B cell (primary cell): ENCODE data around the gene ADAP2. TPM values are rescaled to one million over a fixed set of nuclear protein-coding genes. Genes with fewer than 3 reads are reported as not detected.
A peak's percentile ranks its signal among the peaks of the same experiment; 100 is the strongest.

Source experiments
- ATAC-seq: fragments of 200-7000 bp; cut with Tn5 transposase; one replicate; pipeline ENCODE4 v1.10.0; 2021; ENCODE audit warnings: low read depth, mild to moderate bottlenecking, moderate number of reproducible peaks, moderate library complexity
- CTCF ChIA-PET: fragments of 350-600 bp; sonication (Branson Sonifier 250); formaldehyde crosslinking; loops from one replicate; lab custom pipeline; 2021; ENCODE audit warnings: antibody characterized with exemption, inconsistent platforms; lab: Charles Lee
- POLR2A ChIA-PET: fragments of 350-600 bp; sonication (Branson Sonifier 250); formaldehyde crosslinking; loops from one replicate; lab custom pipeline; 2021; ENCODE audit warnings: antibody characterized with exemption; lab: Charles Lee
- DNase-seq: peaks from one replicate; pipeline ENCODE4 v3.0.0; 2013
- H2AFZ ChIP-seq: 2 replicates; pipeline ENCODE4 v1.6.1; 2012; ENCODE audit warnings: mild to moderate bottlenecking, low read depth, low read length; ENCODE audit not compliant: insufficient read depth, poor library complexity, severe bottlenecking
- H3K27ac ChIP-seq, 2 donors: 1 replicate in 1 of 2; 2 replicates in 1 of 2; pipeline ENCODE4 v1.5.1; 2012 to 2013; ENCODE audit warnings: low read length in 2 of 2, mild to moderate bottlenecking in 2 of 2, moderate library complexity in 1 of 2
- H3K27me3 ChIP-seq, 4 experiments: fragments of 200-600 bp in 1 of 4; sonication (generic) in 1 of 4; replicated peaks in 1 of 4; 1 replicate in 2 of 4; 2 replicates in 2 of 4; pipeline versions ENCODE4 v1.6.1 to v1.7.0; 2013 to 2016; ENCODE audit warnings: low read length in 3 of 4, mild to moderate bottlenecking in 2 of 4, mixed read lengths in 1 of 4, moderate library complexity in 1 of 4; ENCODE audit not compliant: insufficient read depth in 4 of 4, control insufficient read depth in 3 of 4; ENCODE audit errors: control extremely low read depth in 1 of 4
- H3K36me3 ChIP-seq, 2 experiments: replicated peaks in 1 of 2; 1 replicate in 1 of 2; 2 replicates in 1 of 2; pipeline versions ENCODE4 v1.6.1 to v1.7.1; 2013; ENCODE audit warnings: low read length in 1 of 2; ENCODE audit not compliant: insufficient read depth in 2 of 2, control insufficient read depth in 1 of 2; ENCODE audit errors: control extremely low read depth in 1 of 2, extremely low read depth in 1 of 2
- H3K4me1 ChIP-seq, 2 donors: fragments of 200-600 bp in 1 of 2; sonication (generic) in 1 of 2; 1 replicate in 1 of 2; 2 replicates in 1 of 2; pipeline versions ENCODE4 v1.5.1 to v1.6.1; 2013 to 2017; ENCODE audit warnings: low read length in 2 of 2; ENCODE audit not compliant: control insufficient read depth in 2 of 2, insufficient read depth in 2 of 2
- H3K4me2 ChIP-seq: replicated peaks from 2 replicates; pipeline ENCODE3; 2012; ENCODE audit warnings: mild to moderate bottlenecking, low read depth, low read length; ENCODE audit not compliant: poor library complexity, severe bottlenecking
- H3K4me3 ChIP-seq, 5 experiments: fragments of 200-600 bp in 1 of 5; sonication (generic) in 1 of 5; 1 replicate in 3 of 5; 2 replicates in 2 of 5; pipeline versions ENCODE4 v1.5.1 to v1.7.0; 2011 to 2016; ENCODE audit warnings: low read length in 4 of 5, mild to moderate bottlenecking in 4 of 5, low read depth in 2 of 5, control low read depth in 1 of 5, moderate library complexity in 1 of 5; ENCODE audit not compliant: insufficient read depth in 1 of 5; ENCODE audit errors: control extremely low read depth in 1 of 5, extremely low read depth in 1 of 5
- H3K79me2 ChIP-seq: fragments of 200-600 bp; sonication (generic); one replicate; pipeline ENCODE4 v1.6.0; 2016; ENCODE audit warnings: low read length; ENCODE audit not compliant: control insufficient read depth, insufficient read depth
- H3K9ac ChIP-seq: fragments of 200-600 bp; sonication (generic); 2 replicates; pipeline ENCODE4 v1.6.1; 2017; ENCODE audit warnings: mild to moderate bottlenecking, low read length, moderate library complexity
- H3K9me3 ChIP-seq, 3 donors: one replicate each; pipeline versions ENCODE4 v1.6.1 to v1.7.1; 2013; ENCODE audit warnings: low read length in 2 of 3; ENCODE audit not compliant: control insufficient read depth in 2 of 3, insufficient read depth in 1 of 3; ENCODE audit errors: control extremely low read depth in 1 of 3
- H4K20me1 ChIP-seq: 2 replicates; pipeline ENCODE4 v1.6.0; 2012; ENCODE audit warnings: mild to moderate bottlenecking, low read length; ENCODE audit not compliant: insufficient read depth, control insufficient read depth, poor library complexity, severe bottlenecking
- H3K27ac Mint-ChIP-seq: one replicate; pipeline ENCODE4 v1.8.0; 2021; ENCODE audit warnings: mixed read lengths
- H3K27me3 Mint-ChIP-seq: one replicate; pipeline ENCODE4 v1.8.0; 2021; ENCODE audit warnings: mixed read lengths
- H3K4me1 Mint-ChIP-seq: one replicate; pipeline ENCODE4 v1.8.0; 2021; ENCODE audit warnings: mixed read lengths
- H3K4me3 Mint-ChIP-seq: one replicate; pipeline ENCODE4 v1.8.0; 2021; ENCODE audit warnings: mixed read lengths
- H3K9me3 Mint-ChIP-seq: one replicate; pipeline ENCODE4 v1.8.0; 2022; ENCODE audit warnings: mixed read lengths; ENCODE audit not compliant: insufficient read depth
- CTCF ChIP-seq: fragments of 200-600 bp; IDR thresholded peaks from one replicate; pipeline ENCODE4 v1.8.0; 2022; ENCODE audit warnings: antibody characterized with exemption, mild to moderate bottlenecking
- EZH2 ChIP-seq: IDR thresholded peaks from 2 replicates; pipeline ENCODE4 v1.6.1; 2012; ENCODE audit warnings: borderline replicate concordance, low read depth, mild to moderate bottlenecking, moderate library complexity, low read length; ENCODE audit not compliant: insufficient read depth, poor library complexity, severe bottlenecking
- WGBS: methylation state at CpG from one replicate; pipeline ENCODE4 v1.1.5; 2013; ENCODE audit warnings: missing lambda C conversion rate; ENCODE audit not compliant: insufficient coverage; 5-methylcytosine and 5-hydroxymethylcytosine counted together
- intact Hi-C: fragments of 100-400 bp; cut with micrococcal nuclease; formaldehyde crosslinking; loops from one replicate; pipeline ENCODE4 v1.10.0; 2022
- polyA plus RNA-seq: library from polyadenylated mRNA; depleted of rRNA; stranded (reverse); fragments of >200 nt; gene quantifications from 2 replicates; pipeline ENCODE4 v1.2.3, GENCODE V29; 2012
- total RNA-seq, 2 donors: library from RNA; stranded (reverse); fragments of 120-200 nt in 1 of 2; gene quantifications; 1 replicate in 1 of 2; 2 replicates in 1 of 2; pipeline versions ENCODE4 v1.2.3 to v1.2.4, GENCODE V29; 2013 to 2022

The ADAP2 gene
- total and polyA plus RNA-seq, 2 donors (not counting 1 experiment from before 2014, with no cell fraction given): 8.5 to 14.6 TPM

GRCh38 chr17:30922235-30923030 is 688 bp downstream of the ADAP2 start:
- Mint-ChIP-seq H3K4me3 (peak overlapping the region; percentile 95), H3K27me3 (no peaks in the 10 kb centered on the region), H3K4me1 (peaks cover 16% of the 10 kb centered on the region), H3K27ac (peak overlapping the region; percentile 73), H3K9me3 (no peaks in the 10 kb centered on the region)
- peaks cover 11 to 17% of the 10 kb centered on the region in 2 donors for H3K4me1 ChIP-seq
- H3K9ac ChIP-seq: peak overlapping the region; percentile 77
- peak overlapping the region; percentile 87 for H2AFZ ChIP-seq
- no peaks in the 10 kb centered on the region for H3K79me2 ChIP-seq
- peaks cover 0 to 6% (median 0%) of the 10 kb centered on the region in 4 experiments for H3K27me3 ChIP-seq
- peak overlapping the region in 4 of 5 experiments; percentile 61 to 96 (median 73) for H3K4me3 ChIP-seq
- peak overlapping the region in 1 of 2 donors; percentile 41 for H3K27ac ChIP-seq
- TF ChIP-seq EZH2 (no peak), CTCF (no peak)
- H4K20me1 ChIP-seq: no peaks in the 10 kb centered on the region
- 5% methylated on average over 64 of the region's 66 CpGs for WGBS
- H3K4me2 ChIP-seq: peak overlapping the region; percentile 87
- ATAC-seq (peak; percentile 32), DNase-seq (peak; percentile 56)
- ChIA-PET CTCF (interaction anchor here (1.0 to 3.2 kb wide), 4 partner anchors 39 to 293 kb away, joined by 3 to 9 read pairs (median 4); partner anchors contain the start of gene RNF135), POLR2A (interaction anchor here (0.6 to 1.7 kb wide), 4 partner anchors 16 to 1015 kb away, joined by 3 to 9 read pairs (median 6); partner anchors contain the start of gene RNF135)
- no peaks in the 10 kb centered on the region for H3K9me3 ChIP-seq
- peaks cover 0 to 4% of the 10 kb centered on the region in 2 experiments for H3K36me3 ChIP-seq
- intact Hi-C loops: loop anchor here (2.0 kb wide), 1 partner anchor 16 kb away; no protein-coding TSS in a partner anchor
